ENCODE results near the gene TSC2. TPM values are rescaled to one million over a fixed set of nuclear protein-coding genes. Genes with fewer than 3 reads are reported as not detected.

The TSC2 gene
- total and polyA plus RNA-seq, 4 donors: 23.3 to 51.2 (median 28.7) TPM

DNA sequence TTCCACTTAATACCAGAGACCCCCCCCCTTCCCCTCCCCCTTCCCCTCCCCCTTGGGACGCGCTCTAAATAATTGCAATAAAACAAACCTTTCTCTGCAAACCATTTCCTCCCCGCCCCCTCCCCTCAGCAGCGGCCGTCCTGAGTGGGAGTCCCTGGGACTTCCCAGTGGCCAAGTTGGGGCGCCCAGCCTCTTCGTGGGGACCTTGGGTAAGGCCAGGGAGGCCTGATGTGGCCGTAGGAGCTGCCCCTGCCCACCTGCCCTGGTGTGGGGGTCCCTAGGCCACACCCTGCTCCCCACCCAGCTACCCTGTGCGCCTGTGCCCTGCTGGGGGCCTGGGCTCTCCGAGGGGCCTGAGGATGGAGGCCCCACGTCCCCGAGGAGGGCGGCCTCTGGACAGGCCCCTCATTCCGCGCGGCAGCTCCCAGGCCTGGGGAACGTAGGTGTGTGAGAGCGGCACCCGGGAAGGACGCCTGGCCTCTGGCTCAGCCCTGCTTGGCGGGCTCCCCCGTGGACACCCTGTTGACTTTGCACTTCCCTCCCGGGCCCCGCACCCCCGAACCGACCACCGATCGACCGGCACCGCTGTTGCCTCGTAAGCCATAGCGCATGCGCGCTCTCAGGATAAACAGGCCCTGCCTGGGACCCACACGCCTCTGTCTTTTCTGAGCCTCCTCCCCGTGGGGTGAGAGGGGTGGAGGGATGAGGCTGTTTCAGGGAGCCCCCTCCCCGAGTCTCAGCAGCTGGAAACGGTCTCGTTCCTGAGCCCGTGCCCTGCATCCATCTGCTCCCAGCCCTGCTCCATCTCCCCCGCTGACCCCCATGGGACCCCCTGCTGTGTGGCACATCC lies 9.2 kb upstream of the TSC2 start:
- Histone ChIP-seq H3K4me1 (ENCODE audit: control insufficient read depth in 4 of 4, insufficient read depth in 4 of 4, low read length in 3 of 4) (peaks cover 30 to 85% (median 58%) of the 10 kb centered on the region in 4 donors), H3K27me3 (ENCODE audit: control insufficient read depth in 4 of 4, insufficient read depth in 4 of 4, low read length in 3 of 4) (no peaks in the 10 kb centered on the region), H3K9me3 (ENCODE audit: control insufficient read depth in 4 of 4, low read length in 3 of 4) (no peaks in the 10 kb centered on the region), H3K36me3 (ENCODE audit: control insufficient read depth in 4 of 4, insufficient read depth in 3 of 4, low read depth in 1 of 4, low read length in 3 of 4) (peaks cover 0 to 2% (median 0%) of the 10 kb centered on the region in 4 donors), H3K9ac (ENCODE audit: low read depth in 1 of 2, low read length in 2 of 2) (peak overlapping the region in 1 of 2 donors; percentile 14), H3K4me3 (ENCODE audit: low read depth in 1 of 3, low read length in 3 of 3) (peak overlapping the region; percentile 21 to 82 (median 69)), H3K27ac (ENCODE audit: low read depth in 1 of 2, low read length in 2 of 2) (peak overlapping the region; percentile 95 to 98)
- WGBS: 20% methylated on average over 41 of the region's 41 CpGs
- no peak for DNase-seq (ENCODE audit: low spot score)
- no peak for TF ChIP-seq HNF4A (conservative IDR thresholded peaks at IDR 0.05)
- TF ChIP-seq YY1 (IDR thresholded peaks at IDR 0.05): no peak
- TF ChIP-seq JUND (IDR thresholded peaks at IDR 0.05): no peak
- no peak for TF ChIP-seq FOXA2 (IDR thresholded peaks at IDR 0.05)
- TF ChIP-seq, protein P1, sequence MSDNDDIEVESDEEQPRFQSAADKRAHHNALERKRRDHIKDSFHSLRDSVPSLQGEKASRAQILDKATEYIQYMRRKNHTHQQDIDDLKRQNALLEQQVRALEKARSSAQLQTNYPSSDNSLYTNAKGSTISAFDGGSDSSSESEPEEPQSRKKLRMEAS (IDR thresholded peaks at IDR 0.05): no peak
- no peak for TF ChIP-seq TAF1 (conservative IDR thresholded peaks at IDR 0.05)

DNA sequence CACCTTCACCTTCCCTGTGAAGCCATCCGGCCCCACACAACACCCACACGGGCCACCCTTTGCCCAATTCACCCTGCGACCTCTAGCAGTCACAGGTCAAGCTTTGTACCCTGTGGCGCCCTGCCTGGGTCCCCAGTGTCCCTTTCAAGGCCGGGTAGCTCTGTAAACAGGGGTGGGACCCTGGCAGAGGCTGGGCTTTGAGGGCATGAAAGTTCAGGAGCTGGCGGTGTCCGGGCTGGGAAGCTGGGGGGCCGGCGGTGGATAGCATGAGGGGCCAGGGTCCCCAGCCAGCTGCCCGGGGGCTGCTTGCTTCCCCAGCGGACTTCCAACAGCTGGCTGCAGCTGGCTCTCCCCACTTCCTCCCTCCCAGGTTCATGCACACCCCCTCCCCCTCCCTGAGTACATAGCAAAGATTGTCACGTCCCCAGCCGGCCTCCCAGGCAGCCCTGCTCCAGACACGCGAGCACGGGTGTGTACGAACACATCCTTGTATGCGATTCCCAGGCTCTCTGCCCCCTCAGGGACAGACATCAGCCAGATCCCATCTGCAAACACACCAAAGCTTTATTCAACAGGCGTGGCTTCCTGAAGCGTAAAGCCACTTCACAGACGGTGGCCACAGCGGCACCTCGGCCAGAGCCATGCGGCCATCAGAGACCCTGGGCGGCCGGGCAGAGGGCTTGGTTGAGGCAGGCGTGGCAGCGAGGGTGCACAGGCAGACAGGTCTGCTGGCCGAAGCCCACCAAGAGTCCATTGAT lies 8.3 kb upstream of the TSC2 start:
- H3K4me3 ChIP-seq (ENCODE audit: low read depth in 1 of 3, low read length in 3 of 3): peak overlapping the region in 2 of 3 donors; percentile 11 to 69
- peaks cover 0 to 2% (median 0%) of the 10 kb centered on the region in 4 donors for H3K36me3 ChIP-seq (ENCODE audit: control insufficient read depth in 4 of 4, insufficient read depth in 3 of 4, low read depth in 1 of 4, low read length in 3 of 4)

More for the DNA sequence above, 8.3 kb upstream of the TSC2 start:
- H3K9ac ChIP-seq (ENCODE audit: low read depth in 1 of 2, low read length in 2 of 2): peak overlapping the region in 1 of 2 donors; percentile 1
- H3K27me3 ChIP-seq (ENCODE audit: control insufficient read depth in 4 of 4, insufficient read depth in 4 of 4, low read length in 3 of 4): no peaks in the 10 kb centered on the region
- H3K9me3 ChIP-seq (ENCODE audit: control insufficient read depth in 4 of 4, low read length in 3 of 4): no peaks in the 10 kb centered on the region
- WGBS: 13% methylated on average over 29 of the region's 29 CpGs
- H3K4me1 ChIP-seq (ENCODE audit: control insufficient read depth in 4 of 4, insufficient read depth in 4 of 4, low read length in 3 of 4): peaks cover 26 to 84% (median 57%) of the 10 kb centered on the region in 4 donors
- DNase-seq (ENCODE audit: low spot score): peak; percentile 65
- H3K27ac ChIP-seq (ENCODE audit: low read depth in 1 of 2, low read length in 2 of 2): peak overlapping the region; percentile 95 to 98
- TF ChIP-seq FOXA1 (IDR thresholded peaks at IDR 0.05) (peak; percentile 84), SP1 (IDR thresholded peaks at IDR 0.05) (peak; percentile 99), HNF4A (conservative IDR thresholded peaks at IDR 0.05) (peak; percentile 89 to 93), HNF4G (IDR thresholded peaks at IDR 0.05) (peak; percentile 80), YY1 (IDR thresholded peaks at IDR 0.05) (peak; percentile 75), GABPA (IDR thresholded peaks at IDR 0.05 in 1 of 2, conservative IDR thresholded peaks at IDR 0.05 in 1 of 2) (peak in 1 of 2 donors; percentile 52), RAD21 (IDR thresholded peaks at IDR 0.05) (peak in 1 of 2 donors; percentile 18), FOXA2 (IDR thresholded peaks at IDR 0.05) (peak; percentile 86), NR2F2 (IDR thresholded peaks at IDR 0.05) (peak; percentile 99), JUND (IDR thresholded peaks at IDR 0.05) (peak; percentile 41 to 53), TAF1 (conservative IDR thresholded peaks at IDR 0.05) (peak; percentile 62), EGR1 (IDR thresholded peaks at IDR 0.05; ENCODE audit: low read depth in 2 of 2) (peak; percentile 37 to 74), RXRA (IDR thresholded peaks at IDR 0.05) (peak; percentile 97 to 99)
- TF ChIP-seq, protein P2, sequence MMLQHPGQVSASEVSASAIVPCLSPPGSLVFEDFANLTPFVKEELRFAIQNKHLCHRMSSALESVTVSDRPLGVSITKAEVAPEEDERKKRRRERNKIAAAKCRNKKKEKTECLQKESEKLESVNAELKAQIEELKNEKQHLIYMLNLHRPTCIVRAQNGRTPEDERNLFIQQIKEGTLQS (IDR thresholded peaks at IDR 0.05): peak; percentile 45
- TF ChIP-seq, protein P3, sequence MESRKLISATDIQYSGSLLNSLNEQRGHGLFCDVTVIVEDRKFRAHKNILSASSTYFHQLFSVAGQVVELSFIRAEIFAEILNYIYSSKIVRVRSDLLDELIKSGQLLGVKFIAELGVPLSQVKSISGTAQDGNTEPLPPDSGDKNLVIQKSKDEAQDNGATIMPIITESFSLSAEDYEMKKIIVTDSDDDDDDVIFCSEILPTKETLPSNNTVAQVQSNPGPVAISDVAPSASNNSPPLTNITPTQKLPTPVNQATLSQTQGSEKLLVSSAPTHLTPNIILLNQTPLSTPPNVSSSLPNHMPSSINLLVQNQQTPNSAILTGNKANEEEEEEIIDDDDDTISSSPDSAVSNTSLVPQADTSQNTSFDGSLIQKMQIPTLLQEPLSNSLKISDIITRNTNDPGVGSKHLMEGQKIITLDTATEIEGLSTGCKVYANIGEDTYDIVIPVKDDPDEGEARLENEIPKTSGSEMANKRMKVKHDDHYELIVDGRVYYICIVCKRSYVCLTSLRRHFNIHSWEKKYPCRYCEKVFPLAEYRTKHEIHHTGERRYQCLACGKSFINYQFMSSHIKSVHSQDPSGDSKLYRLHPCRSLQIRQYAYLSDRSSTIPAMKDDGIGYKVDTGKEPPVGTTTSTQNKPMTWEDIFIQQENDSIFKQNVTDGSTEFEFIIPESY (IDR thresholded peaks at IDR 0.05): peak; percentile 74
- TF ChIP-seq, protein P4, sequence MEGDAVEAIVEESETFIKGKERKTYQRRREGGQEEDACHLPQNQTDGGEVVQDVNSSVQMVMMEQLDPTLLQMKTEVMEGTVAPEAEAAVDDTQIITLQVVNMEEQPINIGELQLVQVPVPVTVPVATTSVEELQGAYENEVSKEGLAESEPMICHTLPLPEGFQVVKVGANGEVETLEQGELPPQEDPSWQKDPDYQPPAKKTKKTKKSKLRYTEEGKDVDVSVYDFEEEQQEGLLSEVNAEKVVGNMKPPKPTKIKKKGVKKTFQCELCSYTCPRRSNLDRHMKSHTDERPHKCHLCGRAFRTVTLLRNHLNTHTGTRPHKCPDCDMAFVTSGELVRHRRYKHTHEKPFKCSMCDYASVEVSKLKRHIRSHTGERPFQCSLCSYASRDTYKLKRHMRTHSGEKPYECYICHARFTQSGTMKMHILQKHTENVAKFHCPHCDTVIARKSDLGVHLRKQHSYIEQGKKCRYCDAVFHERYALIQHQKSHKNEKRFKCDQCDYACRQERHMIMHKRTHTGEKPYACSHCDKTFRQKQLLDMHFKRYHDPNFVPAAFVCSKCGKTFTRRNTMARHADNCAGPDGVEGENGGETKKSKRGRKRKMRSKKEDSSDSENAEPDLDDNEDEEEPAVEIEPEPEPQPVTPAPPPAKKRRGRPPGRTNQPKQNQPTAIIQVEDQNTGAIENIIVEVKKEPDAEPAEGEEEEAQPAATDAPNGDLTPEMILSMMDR (IDR thresholded peaks at IDR 0.05; ENCODE audit: low read depth, low read length, missing input control): no peak
- TF ChIP-seq, protein P1 (IDR thresholded peaks at IDR 0.05): peak; percentile 48
- TF ChIP-seq, protein P5, sequence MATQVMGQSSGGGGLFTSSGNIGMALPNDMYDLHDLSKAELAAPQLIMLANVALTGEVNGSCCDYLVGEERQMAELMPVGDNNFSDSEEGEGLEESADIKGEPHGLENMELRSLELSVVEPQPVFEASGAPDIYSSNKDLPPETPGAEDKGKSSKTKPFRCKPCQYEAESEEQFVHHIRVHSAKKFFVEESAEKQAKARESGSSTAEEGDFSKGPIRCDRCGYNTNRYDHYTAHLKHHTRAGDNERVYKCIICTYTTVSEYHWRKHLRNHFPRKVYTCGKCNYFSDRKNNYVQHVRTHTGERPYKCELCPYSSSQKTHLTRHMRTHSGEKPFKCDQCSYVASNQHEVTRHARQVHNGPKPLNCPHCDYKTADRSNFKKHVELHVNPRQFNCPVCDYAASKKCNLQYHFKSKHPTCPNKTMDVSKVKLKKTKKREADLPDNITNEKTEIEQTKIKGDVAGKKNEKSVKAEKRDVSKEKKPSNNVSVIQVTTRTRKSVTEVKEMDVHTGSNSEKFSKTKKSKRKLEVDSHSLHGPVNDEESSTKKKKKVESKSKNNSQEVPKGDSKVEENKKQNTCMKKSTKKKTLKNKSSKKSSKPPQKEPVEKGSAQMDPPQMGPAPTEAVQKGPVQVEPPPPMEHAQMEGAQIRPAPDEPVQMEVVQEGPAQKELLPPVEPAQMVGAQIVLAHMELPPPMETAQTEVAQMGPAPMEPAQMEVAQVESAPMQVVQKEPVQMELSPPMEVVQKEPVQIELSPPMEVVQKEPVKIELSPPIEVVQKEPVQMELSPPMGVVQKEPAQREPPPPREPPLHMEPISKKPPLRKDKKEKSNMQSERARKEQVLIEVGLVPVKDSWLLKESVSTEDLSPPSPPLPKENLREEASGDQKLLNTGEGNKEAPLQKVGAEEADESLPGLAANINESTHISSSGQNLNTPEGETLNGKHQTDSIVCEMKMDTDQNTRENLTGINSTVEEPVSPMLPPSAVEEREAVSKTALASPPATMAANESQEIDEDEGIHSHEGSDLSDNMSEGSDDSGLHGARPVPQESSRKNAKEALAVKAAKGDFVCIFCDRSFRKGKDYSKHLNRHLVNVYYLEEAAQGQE (IDR thresholded peaks at IDR 0.05): no peak

Measured in liver (tissue), 9 donors.